HG03521 (cell line): Measurements from ENCODE around the gene PCDH9.

Source experiments
- ATAC-seq: cut with Tn5 transposase; IDR thresholded peaks from one replicate; pipeline ENCODE4 v1.9.1; 2021; ENCODE audit warnings: mild to moderate bottlenecking, moderate library complexity; ENCODE audit not compliant: unreplicated experiment

PCDH9 gene

DNA sequence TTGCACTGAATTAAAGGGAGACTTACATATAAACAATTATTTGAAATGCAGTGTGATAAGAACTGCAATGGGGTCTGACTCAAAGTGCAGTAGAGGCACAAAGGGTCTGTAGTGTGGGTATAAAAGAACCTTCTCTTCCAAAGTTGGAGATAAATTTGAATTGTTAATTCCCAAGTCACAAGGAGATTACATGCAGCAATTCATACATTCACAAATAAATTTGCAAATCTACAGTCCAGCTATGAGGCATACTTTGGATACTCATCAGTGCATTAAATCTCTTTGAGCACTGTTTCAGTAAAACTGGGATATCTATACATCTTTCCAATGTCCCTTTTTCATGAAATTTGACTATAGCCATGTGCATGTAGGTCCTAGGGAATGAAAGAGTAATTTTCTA, 799.4 kb downstream of the PCDH9 start:
- no peak for ATAC-seq

DNA sequence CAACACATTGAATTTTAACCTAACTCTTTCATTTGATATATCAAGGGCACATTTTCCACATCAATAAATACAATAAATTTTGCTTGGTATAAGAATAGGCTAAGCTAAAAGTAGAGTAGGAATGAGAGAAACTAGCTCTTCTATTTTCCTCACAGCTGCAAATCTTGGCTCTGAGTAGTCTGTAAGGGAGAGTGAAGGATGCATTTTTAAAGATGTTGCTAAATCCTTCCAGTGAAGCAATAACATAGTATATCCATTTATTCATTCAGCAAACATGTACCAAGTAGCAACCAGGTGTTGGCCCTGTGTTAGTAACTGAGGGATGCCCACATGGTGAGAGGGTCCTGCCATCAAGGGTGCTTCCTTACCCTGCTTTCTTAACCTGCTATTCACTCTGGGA, 799.9 kb downstream of the PCDH9 start:
- no peak for ATAC-seq

DNA sequence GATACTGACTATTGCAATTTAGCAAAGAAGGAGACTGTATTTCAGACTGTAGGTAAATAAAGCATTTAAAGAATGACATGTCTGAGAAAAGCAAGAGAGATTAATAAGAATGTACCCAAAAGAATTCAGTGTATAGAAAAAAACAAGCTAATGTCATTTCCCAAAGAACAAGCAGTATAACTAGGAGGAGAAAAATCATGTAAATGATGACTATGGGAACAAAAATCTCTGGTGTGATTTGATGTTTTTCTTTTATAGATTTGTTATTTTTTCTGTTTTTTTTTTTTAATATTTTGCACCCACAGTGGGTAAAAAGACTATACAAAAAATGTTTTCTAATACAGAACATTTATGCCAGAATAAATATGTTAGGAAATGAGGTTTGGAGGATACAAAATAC, 801.0 kb downstream of the PCDH9 start:
- no peak for ATAC-seq

DNA sequence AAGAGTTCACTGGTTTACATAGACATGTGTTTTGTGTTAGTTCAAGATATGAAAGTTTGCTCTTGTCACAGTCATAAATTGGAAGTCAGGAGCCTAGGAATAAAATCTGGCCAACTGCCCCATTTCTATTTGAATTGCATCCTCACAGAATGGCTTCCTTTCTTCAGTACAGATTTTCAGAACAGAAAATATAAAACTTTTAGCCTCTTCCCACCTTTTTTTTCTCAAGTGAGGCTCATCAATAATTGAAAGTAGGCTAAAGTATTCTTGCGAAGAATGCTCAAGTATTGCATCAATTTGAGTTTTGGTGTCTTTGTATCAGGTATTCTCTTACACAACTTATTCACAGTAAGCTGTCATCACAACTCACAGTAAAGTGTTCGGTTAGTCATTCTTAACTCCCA, 802.7 kb downstream of the PCDH9 start:
- ATAC-seq, result no peak

DNA sequence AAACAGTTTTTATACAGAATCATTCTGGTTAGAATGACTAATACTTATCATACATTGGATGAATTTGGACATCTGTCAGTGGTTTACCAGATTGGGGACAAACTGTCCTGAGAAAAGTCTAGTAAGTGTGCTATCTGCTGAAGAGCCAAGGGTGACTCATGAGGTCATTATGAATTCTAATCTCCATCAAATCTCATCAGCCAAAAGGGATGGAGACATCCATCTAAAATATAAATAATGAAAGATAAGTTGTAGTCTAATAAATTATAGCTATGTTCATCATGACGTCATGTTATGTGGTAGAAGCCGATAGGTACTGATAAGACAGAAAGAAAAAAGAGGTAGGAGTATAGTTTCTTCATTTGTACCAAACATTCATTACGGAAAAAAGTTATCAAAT, 804.4 kb downstream of the PCDH9 start:
- no peak for ATAC-seq

DNA sequence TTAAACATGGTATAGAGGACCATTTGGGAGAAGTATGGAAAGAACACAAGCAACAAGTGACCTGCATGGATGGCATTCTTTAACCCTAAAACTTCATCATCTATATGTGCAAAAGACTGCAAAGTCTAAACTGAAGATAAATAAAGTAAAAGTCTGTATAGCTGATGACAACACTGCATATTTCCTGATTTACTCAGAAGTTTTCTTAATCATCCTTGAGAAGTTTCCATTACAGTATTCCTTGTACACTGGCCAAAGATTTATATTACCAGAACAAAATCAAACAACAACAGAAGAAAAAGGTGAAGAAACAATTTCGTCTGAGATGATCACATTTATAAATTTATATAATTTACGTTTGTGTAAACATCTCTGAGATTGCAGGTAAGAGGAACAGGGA, 805.7 kb downstream of the PCDH9 start:
- no peak for ATAC-seq

DNA sequence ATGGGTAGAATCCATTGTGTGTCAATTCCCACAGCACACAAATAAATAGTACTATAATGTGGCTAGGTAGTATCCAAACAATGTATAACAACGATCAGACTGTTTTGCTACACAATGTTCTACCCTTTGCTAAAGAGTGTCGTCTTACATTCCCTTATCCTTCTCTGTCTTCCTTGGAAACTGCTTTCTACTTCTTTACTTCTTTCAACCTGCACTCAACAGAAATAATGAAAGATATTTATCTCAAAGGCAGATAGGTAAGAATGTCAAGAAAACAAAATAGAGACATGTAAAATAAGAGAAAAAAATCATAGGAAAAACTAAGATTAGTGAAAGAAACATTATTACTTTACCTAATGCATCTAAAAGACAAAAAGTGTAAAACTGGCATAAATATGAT, 814.7 kb downstream of the PCDH9 start:
- no peak for ATAC-seq

DNA sequence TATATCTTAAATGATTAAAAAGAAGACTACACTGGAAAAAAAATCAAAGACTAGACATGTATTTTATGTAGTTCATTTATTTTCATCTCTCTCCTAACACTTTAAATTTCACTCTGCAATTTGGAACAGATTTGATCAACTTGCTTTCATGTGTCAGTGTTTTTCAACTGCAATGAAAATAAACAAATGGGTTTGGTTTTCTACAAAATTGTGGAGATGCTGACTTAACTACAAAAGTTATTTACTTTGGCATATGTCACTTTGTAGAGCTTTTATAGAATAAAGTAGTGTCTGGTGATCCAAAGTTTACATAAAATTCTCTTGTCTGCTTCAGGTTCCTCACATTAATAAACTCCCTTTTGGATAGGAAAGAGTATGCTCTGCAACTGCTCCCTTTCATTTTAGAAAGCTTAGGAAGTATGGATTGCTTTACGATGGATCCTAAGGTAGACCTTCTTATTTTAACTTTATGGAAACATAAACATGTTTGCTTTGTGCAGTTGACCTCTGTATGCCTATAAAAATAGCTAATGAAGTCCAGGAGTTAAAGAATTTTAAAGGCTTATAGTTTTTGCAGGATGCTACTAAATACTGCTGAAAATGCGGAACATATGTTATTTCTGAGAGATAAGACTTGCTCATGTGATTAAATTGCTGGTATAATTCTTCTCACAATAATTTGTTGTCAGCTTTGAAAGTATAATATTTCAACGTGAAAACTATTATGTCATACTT, 815.9 kb downstream of the PCDH9 start:
- no peak for ATAC-seq

DNA sequence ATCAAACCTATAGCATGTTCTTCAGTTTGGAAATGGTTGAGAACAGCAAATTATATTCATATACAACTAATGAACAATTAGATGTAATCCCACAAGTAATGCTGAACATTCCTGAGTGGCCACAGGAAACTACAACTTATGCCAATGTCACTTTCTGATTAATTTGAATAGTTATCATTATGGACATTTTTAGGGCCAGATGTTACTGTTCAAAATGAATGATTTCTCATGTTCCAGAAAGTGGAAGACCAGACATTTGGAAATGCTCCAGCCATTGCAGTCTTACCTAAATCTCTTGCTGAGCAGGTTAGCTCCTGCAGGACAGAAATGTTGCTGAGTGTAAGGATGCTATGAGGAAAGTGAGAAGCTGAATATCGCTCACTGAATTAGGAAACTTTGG, 819.8 kb downstream of the PCDH9 start:
- ATAC-seq, result no peak

DNA sequence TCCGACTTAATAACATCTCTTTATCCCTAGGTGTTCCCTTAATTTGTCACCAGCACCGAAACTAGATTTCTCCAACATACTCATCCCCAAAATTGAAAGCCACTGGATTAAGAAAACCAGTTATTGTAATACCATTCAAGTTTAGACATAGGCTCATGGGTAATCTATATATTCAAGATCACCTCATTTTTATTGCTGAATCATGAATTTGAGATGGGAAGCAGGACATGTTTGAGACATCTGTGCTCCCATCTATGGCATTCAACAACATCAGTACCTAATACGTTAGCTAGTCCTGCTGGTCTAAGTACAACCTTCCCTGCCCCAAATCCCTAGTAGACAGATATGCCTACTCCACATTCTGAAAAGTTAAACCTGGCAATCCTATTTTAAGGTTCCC, 820.6 kb downstream of the PCDH9 start:
- ATAC-seq, result no peak

DNA sequence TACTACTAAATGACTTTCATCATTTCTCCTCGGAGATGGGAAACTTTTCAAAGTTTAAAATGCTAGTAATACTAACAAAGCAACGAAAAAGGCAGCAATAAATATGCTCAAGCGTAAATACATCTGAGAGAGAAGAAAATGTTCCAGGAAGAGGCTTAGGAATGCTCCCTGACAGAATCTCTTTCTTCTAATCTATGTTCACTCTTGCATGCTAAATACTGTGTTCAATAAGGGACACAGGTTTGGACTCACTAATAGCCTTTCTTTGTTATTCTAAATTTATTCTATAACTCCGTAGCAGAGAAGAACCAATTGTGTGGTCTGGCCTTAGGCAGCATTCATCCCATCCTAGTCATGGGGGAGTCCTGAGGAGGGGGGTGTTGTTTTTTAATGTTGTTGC, 823.0 kb downstream of the PCDH9 start:
- ATAC-seq, result no peak

DNA sequence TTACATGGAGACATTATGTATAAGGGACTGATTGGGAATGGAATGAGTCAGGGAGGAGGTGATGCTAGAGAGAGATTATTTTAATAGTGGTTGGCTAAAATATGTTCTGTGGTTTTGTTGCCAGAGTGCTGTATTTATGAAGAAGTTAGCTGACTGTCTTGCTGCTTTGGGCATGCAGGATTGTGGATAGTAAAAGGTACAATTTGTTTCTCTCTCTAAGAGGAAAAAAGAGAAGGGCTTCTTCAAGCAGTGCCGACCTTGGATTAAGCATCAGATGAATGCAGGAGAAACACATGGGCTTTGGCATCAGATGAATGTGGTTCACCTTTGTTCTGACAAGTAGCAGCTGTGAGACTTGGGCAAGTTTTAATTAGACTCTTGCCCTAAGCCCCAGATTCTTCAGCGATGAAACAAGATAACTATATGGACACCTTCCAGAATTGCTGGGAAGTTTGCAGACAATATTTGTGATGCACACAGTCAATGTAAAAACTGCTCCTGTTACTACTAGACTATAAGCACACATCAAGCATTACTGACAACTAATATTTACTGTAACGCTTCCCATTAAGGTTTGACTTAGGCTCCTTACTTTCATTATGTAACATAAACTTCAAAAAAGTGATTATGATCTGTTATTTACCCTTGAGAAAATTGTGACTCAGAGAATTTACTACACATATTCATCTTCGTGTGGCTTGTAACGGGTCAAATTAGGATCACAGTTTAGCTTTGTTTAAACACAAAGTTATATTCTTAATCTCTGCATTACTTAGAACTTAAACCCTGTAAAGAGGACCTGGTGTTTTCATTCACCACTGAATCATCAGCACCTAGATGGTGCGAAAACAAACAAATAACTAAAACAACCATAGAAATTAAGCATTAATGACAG, 824.0 kb downstream of the PCDH9 start:
- ATAC-seq, result no peak

DNA sequence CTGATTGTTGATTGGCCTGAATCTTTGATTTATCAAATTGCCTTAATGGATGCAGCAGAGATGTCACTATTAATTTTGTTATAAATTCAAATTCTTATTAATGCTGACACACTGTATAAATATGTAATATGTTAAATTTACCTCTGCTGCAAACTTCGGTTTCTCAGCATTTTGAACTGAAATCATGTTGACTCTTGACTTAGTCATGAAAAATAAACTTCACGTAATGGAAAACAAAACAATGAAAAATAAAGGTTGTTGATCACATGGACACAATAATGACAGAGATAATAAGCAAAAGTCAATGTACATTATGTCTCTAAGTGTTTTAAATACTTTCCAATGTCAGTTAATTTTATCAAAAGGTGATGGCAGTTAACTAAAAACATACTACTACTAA, 827.6 kb downstream of the PCDH9 start:
- ATAC-seq, result no peak

DNA sequence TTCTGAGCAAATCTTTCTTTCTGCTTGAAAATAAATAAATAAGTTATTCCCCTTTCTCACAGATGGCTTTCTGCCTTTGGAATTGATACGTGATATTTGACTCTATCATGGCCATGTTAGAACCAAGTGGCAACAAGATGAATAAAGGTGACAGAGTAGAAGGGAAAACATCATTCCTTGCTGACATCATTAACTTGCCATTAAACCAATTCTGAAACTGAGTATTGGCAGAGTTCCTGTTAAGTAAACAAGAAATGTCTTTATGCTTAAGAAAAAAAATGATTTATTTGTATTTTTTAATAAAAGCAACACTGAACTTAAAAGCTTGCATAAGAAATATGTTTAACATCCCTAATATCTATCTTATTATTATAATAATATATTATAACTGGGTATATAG, 828.1 kb downstream of the PCDH9 start:
- no peak for ATAC-seq

DNA sequence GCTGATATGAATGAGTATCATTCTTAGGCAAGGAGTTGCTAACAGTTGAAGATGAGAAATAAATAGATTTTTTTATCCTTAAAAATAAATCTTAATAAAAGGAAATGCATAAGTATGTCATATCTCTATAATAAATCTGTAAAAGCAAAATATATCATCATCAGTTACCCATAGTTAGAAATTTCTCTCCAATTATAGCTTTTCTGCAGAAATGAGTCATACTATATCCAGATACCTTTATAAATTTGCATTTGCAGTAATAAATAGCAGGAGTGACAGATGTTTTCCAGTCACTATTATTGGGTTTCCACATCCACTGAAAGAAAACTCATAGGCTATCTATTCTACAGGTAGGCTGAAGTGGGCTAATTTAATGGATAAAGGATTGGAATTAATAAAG, 829.8 kb downstream of the PCDH9 start:
- ATAC-seq, result no peak

DNA sequence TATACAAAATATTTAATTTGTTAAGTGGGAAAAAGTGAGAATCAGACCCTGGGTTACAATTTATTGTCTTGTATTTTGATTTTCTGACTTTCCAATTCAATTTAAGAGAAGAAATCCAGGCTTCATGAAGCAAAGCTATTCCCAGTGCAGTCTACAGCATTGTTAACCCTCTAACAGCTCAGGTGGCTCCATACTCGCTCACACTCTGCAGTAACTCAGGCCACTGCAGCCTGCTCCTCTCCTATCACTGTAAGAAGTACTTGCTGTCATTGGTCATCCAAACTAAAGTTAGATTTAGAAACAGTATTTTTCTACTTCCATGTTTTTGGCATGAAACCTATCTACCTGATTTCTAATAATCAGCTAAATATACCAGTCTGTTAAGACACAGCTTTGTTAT, 830.3 kb downstream of the PCDH9 start:
- ATAC-seq, result no peak

DNA sequence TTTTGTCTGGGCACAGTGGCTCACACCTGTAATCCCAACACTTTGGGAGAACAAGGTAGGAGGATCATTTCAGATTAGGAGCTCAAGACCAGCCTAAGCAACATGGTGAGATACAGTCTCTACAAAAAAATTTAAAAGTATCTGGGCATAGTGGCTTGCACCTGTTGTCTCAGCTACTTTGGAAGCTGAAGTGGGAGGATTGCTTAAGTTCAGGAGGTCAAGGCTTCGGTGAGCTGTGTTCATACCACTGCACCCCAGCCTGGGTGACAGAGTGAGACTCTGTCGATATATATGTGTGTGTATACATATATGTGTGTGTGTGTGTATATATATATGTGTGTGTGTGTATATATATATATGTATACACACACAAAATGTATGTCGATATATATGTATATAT, 833.0 kb downstream of the PCDH9 start:
- ATAC-seq, result no peak

DNA sequence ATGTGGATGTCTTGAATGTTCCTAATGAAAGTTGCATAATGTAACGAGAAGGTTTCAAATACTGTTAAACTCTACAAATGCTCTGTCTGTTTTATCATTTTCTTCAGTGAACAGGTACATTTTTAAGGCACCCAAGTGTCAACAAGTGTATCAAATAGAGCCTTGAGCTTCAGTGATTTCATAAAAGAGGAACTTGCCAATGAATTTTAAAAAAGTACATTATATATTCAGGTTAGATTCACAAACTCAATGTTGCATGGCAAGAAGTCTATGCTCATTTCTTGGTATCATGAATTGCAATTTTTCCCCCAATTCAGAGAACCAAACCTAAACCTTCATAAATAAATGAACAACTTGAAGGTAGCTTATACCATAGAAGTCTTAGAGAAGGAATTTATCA, 838.8 kb downstream of the PCDH9 start:
- no peak for ATAC-seq

DNA sequence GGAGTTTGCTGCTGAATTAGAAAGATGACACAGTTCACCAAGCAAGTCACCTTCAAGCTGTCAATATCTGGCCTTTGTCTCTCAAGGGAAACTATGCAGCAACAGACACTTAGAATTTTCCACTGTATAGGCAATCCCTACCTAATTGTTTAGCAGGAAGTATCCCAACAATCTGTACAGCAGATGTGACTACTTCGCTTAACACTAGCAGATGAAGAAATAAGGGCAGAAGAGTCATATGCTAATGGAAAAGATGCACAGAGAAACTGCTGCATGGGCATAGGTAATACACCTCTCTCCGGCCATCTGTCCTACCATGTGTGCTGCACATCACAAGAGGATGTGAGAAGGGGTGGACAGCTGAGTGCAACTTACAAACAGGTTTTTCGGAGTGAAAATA, 851.2 kb downstream of the PCDH9 start:
- no peak for ATAC-seq

DNA sequence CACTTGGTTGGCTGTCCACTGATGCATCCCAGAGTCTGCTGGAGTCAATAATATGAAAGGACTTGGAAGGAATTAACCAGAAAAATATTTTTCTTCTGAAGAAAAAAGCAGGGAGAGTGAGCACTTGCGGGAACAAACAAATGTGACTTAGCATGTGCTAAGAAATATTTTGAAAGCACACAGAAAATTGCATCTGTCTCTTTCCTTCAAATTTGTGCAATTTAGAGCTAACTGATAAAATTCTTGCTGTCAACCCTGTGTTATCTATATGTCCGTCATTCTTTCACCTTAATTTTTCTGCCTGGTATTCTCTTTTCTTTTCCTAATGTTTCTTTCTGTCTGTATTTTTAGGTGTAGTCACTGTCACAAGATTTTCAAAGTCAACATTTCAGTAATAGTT, 852.6 kb downstream of the PCDH9 start:
- no peak for ATAC-seq

DNA sequence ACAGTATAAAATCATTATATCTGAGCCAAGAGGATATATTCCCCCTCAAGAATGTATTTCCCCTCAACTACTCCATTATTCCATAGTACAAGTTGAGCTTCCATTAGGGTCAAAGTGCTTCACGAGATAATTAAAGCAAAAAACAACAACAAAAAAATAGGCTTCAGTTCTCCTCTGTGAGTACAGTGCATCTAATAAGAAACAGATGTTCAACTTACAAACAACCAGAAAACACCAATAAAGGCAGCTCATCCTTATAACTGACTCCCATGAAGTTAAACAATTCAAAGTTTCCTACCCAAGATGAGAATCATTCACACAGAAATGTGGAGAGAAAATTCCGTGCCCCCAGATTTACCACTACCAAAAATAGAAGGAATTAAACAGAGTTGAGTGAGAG, 854.4 kb downstream of the PCDH9 start:
- no peak for ATAC-seq

DNA sequence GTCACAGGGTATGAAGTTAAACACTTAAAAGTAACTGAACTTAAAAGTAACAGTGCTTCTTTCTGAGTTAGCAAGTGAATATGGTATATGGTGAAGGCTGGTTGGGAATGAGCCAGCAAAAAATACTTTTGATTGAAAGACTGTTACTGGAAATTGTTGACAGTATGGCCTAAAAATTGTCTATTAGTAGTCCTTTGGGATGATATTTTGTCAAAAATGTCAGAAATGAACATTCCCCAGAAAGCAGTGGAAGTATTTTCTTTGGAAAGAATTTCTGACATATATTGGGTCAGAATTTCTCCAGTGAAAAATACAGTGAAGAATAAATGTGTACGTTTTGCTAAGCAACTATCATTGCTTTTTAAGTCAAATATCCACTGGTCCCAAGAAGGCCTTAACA, 860.5 kb downstream of the PCDH9 start:
- no peak for ATAC-seq
